Measurements from ENCODE around the gene MMD. TPM values are rescaled to one million over a fixed set of nuclear protein-coding genes. Genes with fewer than 3 reads are reported as not detected.

MMD gene
- total RNA-seq, 1 experiment from 2014 or later: 40.8 TPM

- TF ChIP-seq NR1H2 (CRISPR knock-in tag; IDR thresholded peaks at IDR 0.05) (no peak), ZNF121 (CRISPR knock-in tag; IDR thresholded peaks at IDR 0.05) (no peak), OVOL2 (CRISPR knock-in tag; IDR thresholded peaks at IDR 0.05; ENCODE audit: borderline replicate concordance) (no peak), NFE2L1 (CRISPR knock-in tag; IDR thresholded peaks at IDR 0.05) (no peak), ZNF396 (CRISPR knock-in tag; IDR thresholded peaks at IDR 0.05; ENCODE audit: borderline replicate concordance) (no peak)
Observed at GRCh38 chr17:55384643-55385232, 36.9 kb downstream of the MMD start (continued).

GRCh38 chr17:55383771-55384642, 37.6 kb downstream of the MMD start:
- ATAC-seq: no peak
- H3K27ac Mint-ChIP-seq: no peak overlapping the region
- DNase-seq (ENCODE audit: low spot score): no peak
- H3K36me3 Mint-ChIP-seq: no peaks in the 10 kb centered on the region
- TF ChIP-seq KAT7 (CRISPR knock-in tag; IDR thresholded peaks at IDR 0.05; ENCODE audit: borderline replicate concordance) (no peak), NFYB (CRISPR knock-in tag; conservative IDR thresholded peaks at IDR 0.05; ENCODE audit: low read depth) (no peak), ZNF671 (CRISPR knock-in tag; IDR thresholded peaks at IDR 0.05) (no peak), ZNF263 (CRISPR knock-in tag; IDR thresholded peaks at IDR 0.05; ENCODE audit: low read depth) (no peak), ATF1 (CRISPR knock-in tag; IDR thresholded peaks at IDR 0.05) (no peak), ZNF512 (CRISPR knock-in tag; IDR thresholded peaks at IDR 0.05; ENCODE audit: borderline replicate concordance) (no peak)
- CTCF ChIA-PET: no interaction called here
- no peaks in the 10 kb centered on the region for H3K9me3 Mint-ChIP-seq
- POLR2A ChIA-PET: no interaction called here
- H3K4me3 Mint-ChIP-seq: no peak overlapping the region
- H3K4me1 Mint-ChIP-seq: no peaks in the 10 kb centered on the region
- H3K27me3 Mint-ChIP-seq (ENCODE audit: low read depth): no peaks in the 10 kb centered on the region

- TF ChIP-seq PRRX2 (CRISPR knock-in tag; IDR thresholded peaks at IDR 0.05) (no peak), FOXJ3 (CRISPR knock-in tag; IDR thresholded peaks at IDR 0.05; ENCODE audit: borderline replicate concordance) (no peak), TCF7 (CRISPR knock-in tag; IDR thresholded peaks at IDR 0.05; ENCODE audit: low read depth) (no peak)
- Mint-ChIP-seq H3K4me3 (no peak overlapping the region), H3K9me3 (no peaks in the 10 kb centered on the region), H3K4me1 (no peaks in the 10 kb centered on the region), H3K36me3 (no peaks in the 10 kb centered on the region), H3K27ac (no peak overlapping the region), H3K27me3 (ENCODE audit: low read depth) (no peaks in the 10 kb centered on the region)
- ChIA-PET POLR2A (no interaction called here), CTCF (no interaction called here)
- DNase-seq (ENCODE audit: low spot score) (no peak), ATAC-seq (no peak)
Observed at GRCh38 chr17:55381017-55381770, 40.4 kb downstream of the MMD start.

- H3K36me3 Mint-ChIP-seq: peaks cover 7% of the 10 kb centered on the region
- ATAC-seq (no peak), DNase-seq (ENCODE audit: low spot score) (no peak)
- peaks cover 29% of the 10 kb centered on the region for H3K9me3 Mint-ChIP-seq
- no peaks in the 10 kb centered on the region for H3K27me3 Mint-ChIP-seq (ENCODE audit: low read depth)
- no peaks in the 10 kb centered on the region for H3K4me1 Mint-ChIP-seq
- no peak overlapping the region for H3K4me3 Mint-ChIP-seq
- ChIA-PET CTCF (no interaction called here), POLR2A (no interaction called here)
- no peak overlapping the region for H3K27ac Mint-ChIP-seq
- no peak for TF ChIP-seq PRDM15 (CRISPR knock-in tag; IDR thresholded peaks at IDR 0.05)
- no peak for TF ChIP-seq ATF1 (CRISPR knock-in tag; IDR thresholded peaks at IDR 0.05)
- TF ChIP-seq ATF3 (CRISPR knock-in tag; conservative IDR thresholded peaks at IDR 0.05): no peak
Observed at GRCh38 chr17:55377671-55378275, 43.9 kb downstream of the MMD start.
